Measurements from ENCODE around the gene CDC14A.

GRCh38 chr1:100316622-100317021 lies 35.7 kb upstream of the CDC14A start:
- no peak for TF ChIP-seq CTCF (IDR thresholded peaks at IDR 0.05)
- TF ChIP-seq POLR2A (IDR thresholded peaks at IDR 0.05), result no peak
- no peak for TF ChIP-seq POLR2AphosphoS5 (IDR thresholded peaks at IDR 0.05)
- no peak for TF ChIP-seq EP300 (IDR thresholded peaks at IDR 0.05)
